ENCODE results near the gene CUTA. TPM values are rescaled to one million over a fixed set of nuclear protein-coding genes. Genes with fewer than 3 reads are reported as not detected.
A peak's percentile ranks its signal among the peaks of the same experiment; 100 is the strongest.

CUTA gene
- total and polyA plus RNA-seq, 2 of the 13 experiments (the other 11 are each of a cell fraction or from before 2014, with no cell fraction given): 170 to 180 TPM

DNA sequence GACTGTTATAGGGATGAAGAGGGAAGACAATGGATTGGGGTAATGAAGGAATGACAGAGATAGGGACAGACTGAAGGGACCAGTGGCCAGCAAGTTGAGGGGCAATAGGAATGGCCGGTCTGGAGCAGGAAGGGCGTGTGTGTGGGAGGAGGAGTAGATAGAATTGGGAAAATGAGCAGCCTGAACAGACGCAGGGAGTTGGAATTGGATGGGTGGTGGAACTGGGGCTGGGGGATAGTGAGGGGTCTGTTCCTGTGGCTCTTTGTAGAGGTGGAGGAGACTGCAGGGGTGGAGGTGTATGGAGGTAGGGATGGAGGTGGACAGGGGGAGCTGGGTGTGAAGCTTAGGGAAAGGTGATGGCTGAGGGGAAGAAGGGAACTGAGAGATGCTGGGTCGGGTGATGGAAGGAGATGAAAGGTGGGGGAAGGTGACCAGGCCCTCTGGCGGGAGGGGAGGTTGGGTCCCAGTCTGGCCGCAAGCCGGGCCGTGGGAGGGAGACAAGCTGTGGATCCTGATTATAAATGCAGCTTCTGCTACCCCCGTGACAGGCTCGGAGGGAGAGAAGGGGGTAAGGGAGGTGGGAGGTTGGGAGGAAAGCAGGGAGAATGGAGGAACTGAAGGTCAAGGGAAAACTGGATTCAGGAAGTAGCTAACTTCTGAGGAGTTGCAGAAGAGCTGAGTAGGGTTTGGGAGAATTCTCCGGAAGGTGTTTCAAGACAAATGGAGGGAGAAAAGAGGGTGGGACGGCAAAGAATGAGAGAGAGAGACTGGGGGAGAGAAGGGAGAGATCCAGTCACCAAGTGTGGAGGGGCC lies 7.2 kb upstream of the CUTA start (continued):
- peak; percentile 45; the same call in 1 of the 2 replicates for TF ChIP-seq THAP9 (CRISPR knock-in tag; IDR thresholded peaks at IDR 0.05; ENCODE audit: borderline replicate concordance)
- no peak for TF ChIP-seq ZNF143 (CRISPR knock-in tag; IDR thresholded peaks at IDR 0.05)
- no peak for TF ChIP-seq ZNF564 (CRISPR knock-in tag; IDR thresholded peaks at IDR 0.05)
- no peak for TF ChIP-seq RORA (CRISPR knock-in tag; IDR thresholded peaks at IDR 0.05)
- TF ChIP-seq AKAP8 (CRISPR knock-in tag; IDR thresholded peaks at IDR 0.05): no peak
- TF ChIP-seq ELF4 (CRISPR knock-in tag; IDR thresholded peaks at IDR 0.05; ENCODE audit: borderline replicate concordance): 0 out of 2 replicates have a peak, but pooled peaks have one; percentile 34
- 0 out of 2 replicates have a peak, but pooled peaks have one; percentile 47 for TF ChIP-seq PAX8 (CRISPR knock-in tag; IDR thresholded peaks at IDR 0.05; ENCODE audit: borderline replicate concordance)
- TF ChIP-seq E2F5 (CRISPR knock-in tag; conservative IDR thresholded peaks at IDR 0.05): no peak; the same call in 1 of the 2 replicates
- TF ChIP-seq, protein P1, sequence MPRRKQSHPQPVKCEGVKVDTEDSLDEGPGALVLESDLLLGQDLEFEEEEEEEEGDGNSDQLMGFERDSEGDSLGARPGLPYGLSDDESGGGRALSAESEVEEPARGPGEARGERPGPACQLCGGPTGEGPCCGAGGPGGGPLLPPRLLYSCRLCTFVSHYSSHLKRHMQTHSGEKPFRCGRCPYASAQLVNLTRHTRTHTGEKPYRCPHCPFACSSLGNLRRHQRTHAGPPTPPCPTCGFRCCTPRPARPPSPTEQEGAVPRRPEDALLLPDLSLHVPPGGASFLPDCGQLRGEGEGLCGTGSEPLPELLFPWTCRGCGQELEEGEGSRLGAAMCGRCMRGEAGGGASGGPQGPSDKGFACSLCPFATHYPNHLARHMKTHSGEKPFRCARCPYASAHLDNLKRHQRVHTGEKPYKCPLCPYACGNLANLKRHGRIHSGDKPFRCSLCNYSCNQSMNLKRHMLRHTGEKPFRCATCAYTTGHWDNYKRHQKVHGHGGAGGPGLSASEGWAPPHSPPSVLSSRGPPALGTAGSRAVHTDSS (CRISPR knock-in tag; conservative IDR thresholded peaks at IDR 0.05): no peak
- TF ChIP-seq KMT2B (CRISPR knock-in tag; IDR thresholded peaks at IDR 0.05): no peak
- no peak for TF ChIP-seq EZH2 (conservative IDR thresholded peaks at IDR 0.05; ENCODE audit: low read depth, low read length)
- no peak for TF ChIP-seq ZKSCAN1 (IDR thresholded peaks at IDR 0.05; ENCODE audit: low read length)
- TF ChIP-seq KLF16 (CRISPR knock-in tag; IDR thresholded peaks at IDR 0.05): no peak; a peak in 1 of 4 replicates
- TF ChIP-seq ZNF230 (CRISPR knock-in tag; IDR thresholded peaks at IDR 0.05): no peak
- TF ChIP-seq ZNF484 (CRISPR knock-in tag; IDR thresholded peaks at IDR 0.05; ENCODE audit: borderline replicate concordance, low read depth): no peak
- no peak for TF ChIP-seq PRMT3 (CRISPR knock-in tag; IDR thresholded peaks at IDR 0.05; ENCODE audit: borderline replicate concordance, low read depth)
- TF ChIP-seq PHF5A (CRISPR knock-in tag; IDR thresholded peaks at IDR 0.05; ENCODE audit: low read depth, unreplicated experiment): no peak
- TF ChIP-seq ZBTB21 (CRISPR knock-in tag; IDR thresholded peaks at IDR 0.05): no peak
- no peak for TF ChIP-seq ZNF720 (CRISPR knock-in tag; IDR thresholded peaks at IDR 0.05)
- TF ChIP-seq ARID4A (CRISPR knock-in tag; IDR thresholded peaks at IDR 0.05; ENCODE audit: borderline replicate concordance): no peak

All from HepG2 (cell line).